H9 (cell line): Measurements from ENCODE around the gene MRAS. TPM values are rescaled to one million over a fixed set of nuclear protein-coding genes. Genes with fewer than 3 reads are reported as not detected.

Source experiments
- DNase-seq: peaks from one replicate; pipeline ENCODE4 v3.0.0-alpha.2; 2017
- H2AFZ ChIP-seq: one replicate; pipeline ENCODE4 v1.6.1; 2013; ENCODE audit warnings: mild to moderate bottlenecking, low read length, control low read depth, moderate library complexity
- H2AK5ac ChIP-seq: 2 replicates; pipeline ENCODE4 v1.6.1; 2013; ENCODE audit warnings: low read length, control low read depth, mixed read lengths; ENCODE audit not compliant: insufficient read length
- H2BK120ac ChIP-seq: one replicate; pipeline ENCODE4 v1.6.1; 2013; ENCODE audit warnings: low read depth, mild to moderate bottlenecking, low read length, control low read depth, inconsistent platforms; ENCODE audit not compliant: poor library complexity, severe bottlenecking
- H2BK12ac ChIP-seq: 2 replicates; pipeline ENCODE4 v1.6.1; 2013; ENCODE audit warnings: low read length, control low read depth, mixed read lengths, low read depth; ENCODE audit not compliant: insufficient read length
- H2BK15ac ChIP-seq: 2 replicates; pipeline ENCODE4 v1.6.1; 2013; ENCODE audit warnings: low read depth, low read length, control low read depth
- H2BK20ac ChIP-seq: one replicate; pipeline ENCODE4 v1.6.1; 2013; ENCODE audit warnings: low read depth, mild to moderate bottlenecking, low read length, control low read depth, inconsistent platforms; ENCODE audit not compliant: poor library complexity, severe bottlenecking
- H2BK5ac ChIP-seq: 2 replicates; pipeline ENCODE4 v1.6.1; 2013; ENCODE audit warnings: low read length, control low read depth, mixed read lengths; ENCODE audit not compliant: insufficient read length
- H3K14ac ChIP-seq: 2 replicates; pipeline ENCODE4 v1.6.1; 2013; ENCODE audit warnings: low read length, control low read depth; ENCODE audit not compliant: insufficient read depth
- H3K18ac ChIP-seq: 2 replicates; pipeline ENCODE4 v1.6.1; 2013; ENCODE audit warnings: low read depth, mild to moderate bottlenecking, mixed read lengths, low read length, control low read depth; ENCODE audit not compliant: insufficient read length
- H3K23ac ChIP-seq: 2 replicates; pipeline ENCODE4 v1.6.1; 2013; ENCODE audit warnings: low read length, control low read depth, mixed read lengths, low read depth; ENCODE audit not compliant: insufficient read length
- H3K23me2 ChIP-seq: 2 replicates; pipeline ENCODE4 v1.6.1; 2013; ENCODE audit warnings: low read depth, mild to moderate bottlenecking, mixed read lengths, low read length, control low read depth; ENCODE audit not compliant: insufficient read length, poor library complexity, severe bottlenecking
- H3K27ac ChIP-seq: 2 replicates; pipeline ENCODE4 v1.5.1; 2013; ENCODE audit warnings: low read length, control low read depth, mixed read lengths, low read depth; ENCODE audit not compliant: insufficient read length
- H3K27me3 ChIP-seq: 2 replicates; pipeline ENCODE4 v1.6.1; 2013; ENCODE audit warnings: low read length, control low read depth, inconsistent platforms; ENCODE audit not compliant: insufficient read depth
- H3K4ac ChIP-seq: 2 replicates; pipeline ENCODE4 v1.6.1; 2013; ENCODE audit warnings: low read depth, mild to moderate bottlenecking, control low read depth, inconsistent platforms, low read length, moderate library complexity
- H3K4me1 ChIP-seq: 2 replicates; pipeline ENCODE4 v1.6.1; 2013; ENCODE audit warnings: low read length, control low read depth, inconsistent platforms; ENCODE audit not compliant: insufficient read depth
- H3K4me2 ChIP-seq: 2 replicates; pipeline ENCODE4 v1.6.1; 2013; ENCODE audit warnings: low read length, control low read depth, mixed read lengths; ENCODE audit not compliant: insufficient read length, insufficient read depth
- H3K56ac ChIP-seq: 2 replicates; pipeline ENCODE4 v1.6.1; 2013; ENCODE audit warnings: low read depth, mild to moderate bottlenecking, mixed read lengths, low read length, control low read depth; ENCODE audit not compliant: insufficient read length
- H3K79me1 ChIP-seq: 2 replicates; pipeline ENCODE4 v1.6.1; 2013; ENCODE audit warnings: low read depth, mild to moderate bottlenecking, moderate library complexity, low read length, control low read depth, inconsistent platforms; ENCODE audit not compliant: insufficient read depth, poor library complexity, severe bottlenecking
- H3K79me2 ChIP-seq: 2 replicates; pipeline ENCODE4 v1.6.1; 2013; ENCODE audit warnings: low read length, control low read depth, inconsistent platforms; ENCODE audit not compliant: insufficient read depth
- H3K9ac ChIP-seq: 2 replicates; pipeline ENCODE4 v1.6.1; 2013; ENCODE audit warnings: low read length, control low read depth, mixed read lengths; ENCODE audit not compliant: insufficient read length; ENCODE audit errors: extremely low read depth
- H3K9me3 ChIP-seq: one replicate; pipeline ENCODE4 v1.6.1; 2013; ENCODE audit warnings: low read depth, low read length, inconsistent platforms; ENCODE audit not compliant: control insufficient read depth
- H3T11ph ChIP-seq: one replicate; pipeline ENCODE4 v1.6.1; 2013; ENCODE audit warnings: mild to moderate bottlenecking, low read length, control low read depth, inconsistent platforms
- H4K20me1 ChIP-seq: one replicate; pipeline ENCODE4 v1.6.1; 2013; ENCODE audit not compliant: control insufficient read depth, insufficient read length, insufficient read depth
- H4K5ac ChIP-seq: 2 replicates; pipeline ENCODE4 v1.6.1; 2013; ENCODE audit warnings: low read depth, mild to moderate bottlenecking, mixed read lengths, low read length, control low read depth; ENCODE audit not compliant: insufficient read length
- H4K8ac ChIP-seq: replicated peaks from 2 replicates; pipeline ENCODE4 v1.6.1; 2013; ENCODE audit warnings: low read length, control low read depth, mixed read lengths, low read depth; ENCODE audit not compliant: insufficient read length
- H4K91ac ChIP-seq: 2 replicates; pipeline ENCODE4 v1.6.1; 2013; ENCODE audit warnings: low read depth, mild to moderate bottlenecking, moderate library complexity, mixed read lengths, low read length, control low read depth; ENCODE audit not compliant: insufficient read length
- H3K27ac Mint-ChIP-seq, 3 experiments: 2 replicates in 2 of 3; 3 replicates in 1 of 3; pipeline ENCODE4 v1.8.0; 2020 to 2021; ENCODE audit warnings: mixed read lengths in 3 of 3, mild to moderate bottlenecking in 1 of 3, moderate library complexity in 1 of 3
- H3K27me3 Mint-ChIP-seq: 2 replicates; pipeline ENCODE4 v1.8.0; 2021; ENCODE audit warnings: low read depth, mild to moderate bottlenecking, moderate library complexity, mixed read lengths
- H3K36me3 Mint-ChIP-seq, 3 experiments: 2 replicates in 2 of 3; 3 replicates in 1 of 3; pipeline ENCODE4 v1.8.0; 2020 to 2021; ENCODE audit warnings: low read depth in 3 of 3, mixed read lengths in 3 of 3; ENCODE audit not compliant: insufficient read depth in 1 of 3
- H3K4me1 Mint-ChIP-seq, 2 experiments: 2 replicates each; pipeline ENCODE4 v1.8.0; 2020; ENCODE audit warnings: mixed read lengths in 2 of 2
- H3K4me3 Mint-ChIP-seq, 2 experiments: 2 replicates in 1 of 2; 3 replicates in 1 of 2; pipeline ENCODE4 v1.8.0; 2020 to 2021; ENCODE audit warnings: mild to moderate bottlenecking in 2 of 2, mixed read lengths in 2 of 2, moderate library complexity in 1 of 2
- H3K9me3 Mint-ChIP-seq, 2 experiments: 2 replicates in 1 of 2; 3 replicates in 1 of 2; pipeline ENCODE4 v1.8.0; 2020; ENCODE audit warnings: mild to moderate bottlenecking in 2 of 2, mixed read lengths in 2 of 2, moderate library complexity in 1 of 2
- CTCF ChIP-seq: fragments of 200-600 bp; sonication (generic); conservative IDR thresholded peaks from 3 replicates; pipeline ENCODE4 v1.8.0; 2021; ENCODE audit warnings: antibody characterized with exemption, mild to moderate bottlenecking
- WGBS: extraction: QIAGEN DNeasy Blood & Tissue Kit; methylation state at CpG from one replicate; pipeline ENCODE4 v1.1.7; 2013; ENCODE audit warnings: missing lambda C conversion rate, low lambda C conversion rate, mixed read lengths; ENCODE audit not compliant: insufficient read length; ENCODE audit errors: extremely low coverage; 5-methylcytosine and 5-hydroxymethylcytosine counted together
- total RNA-seq: library from RNA; stranded (reverse); gene quantifications from 2 replicates; pipeline ENCODE4 v1.2.1, GENCODE V29; 2021

MRAS gene
- total RNA-seq, 1 experiment from 2014 or later: 10.9 TPM

- Histone ChIP-seq H3K56ac (no peak overlapping the region), H4K91ac (no peak overlapping the region), H3K9ac (no peak overlapping the region), H3K4me2 (no peak overlapping the region), H3K9me3 (no peaks in the 10 kb centered on the region), H3K27ac (no peak overlapping the region), H3K79me1 (no peaks in the 10 kb centered on the region), H2BK15ac (no peak overlapping the region), H3K27me3 (no peaks in the 10 kb centered on the region), H3K4ac (no peak overlapping the region), H4K8ac (no peak overlapping the region), H3K18ac (no peak overlapping the region), H3T11ph (no peak overlapping the region), H3K79me2 (no peaks in the 10 kb centered on the region), H2AK5ac (no peak overlapping the region), H3K14ac (no peak overlapping the region), H2BK20ac (no peak overlapping the region), H4K5ac (no peak overlapping the region), H2AFZ (no peak overlapping the region), H2BK12ac (no peak overlapping the region), H2BK5ac (no peak overlapping the region), H3K23ac (no peak overlapping the region), H3K4me1 (peaks cover 3% of the 10 kb centered on the region; the same call in 1 of the 2 replicates), H2BK120ac (no peak overlapping the region), H4K20me1 (no peaks in the 10 kb centered on the region), H3K23me2 (no peaks in the 10 kb centered on the region)
- no peak for TF ChIP-seq CTCF
- Mint-ChIP-seq H3K27me3 (no peaks in the 10 kb centered on the region; the same call in 1 of the 2 replicates), H3K4me1 (peaks cover 4 to 5% of the 10 kb centered on the region in 2 experiments; a peak in 3 of 4 replicates), H3K9me3 (no peaks in the 10 kb centered on the region; a peak in 1 of 5 replicates), H3K36me3 (peaks cover 0 to 2% (median 0%) of the 10 kb centered on the region in 3 experiments; a peak in 3 of 7 replicates), H3K4me3 (no peak overlapping the region), H3K27ac (peak overlapping the region in 2 of 3 experiments; percentile 2 to 4; a peak in 3 of 7 replicates)
- DNase-seq: no peak
- no CpG with 5 or more reads among the region's 9 CpGs for WGBS
Observed at GRCh38 chr3:138389841-138390581, 41.6 kb downstream of the MRAS start.
